GM12873 (cell line): Measurements from ENCODE around the gene CASZ1.

Experiments
- CTCF ChIP-seq: IDR thresholded peaks from 2 replicates; pipeline ENCODE4 v1.5.1; 2012; ENCODE audit warnings: low read depth, mild to moderate bottlenecking, moderate library complexity, low read length, control low read depth; ENCODE audit not compliant: insufficient read depth; ENCODE audit errors: missing control alignments

The CASZ1 gene

GRCh38 chr1:10671622-10672342 is 124.7 kb downstream of the CASZ1 start:
- TF ChIP-seq CTCF: no peak

- no peak for TF ChIP-seq CTCF
Measured at GRCh38 chr1:10671090-10671489, 125.4 kb downstream of the CASZ1 start.

- TF ChIP-seq CTCF: no peak
Measured at GRCh38 chr1:10670190-10670589, 126.3 kb downstream of the CASZ1 start.

- TF ChIP-seq CTCF: no peak
Measured at GRCh38 chr1:10669570-10669969, 126.9 kb downstream of the CASZ1 start.

GRCh38 chr1:10667861-10668761 is 128.3 kb downstream of the CASZ1 start:
- TF ChIP-seq CTCF: no peak

GRCh38 chr1:10665930-10666850 is 130.3 kb downstream of the CASZ1 start:
- no peak for TF ChIP-seq CTCF

GRCh38 chr1:10665226-10665625 is 131.2 kb downstream of the CASZ1 start:
- TF ChIP-seq CTCF: no peak
